ENCODE results near the gene ZNF436. TPM values are rescaled to one million over a fixed set of nuclear protein-coding genes. Genes with fewer than 3 reads are reported as not detected.
"Not testable (repeated sequence)": the region's sequence is repeated elsewhere in the genome, so short reads cannot be mapped to it uniquely, and the experiment has no call there.

The ZNF436 gene
- total RNA-seq, 1 experiment from 2014 or later, result 0.52 TPM

DNA sequence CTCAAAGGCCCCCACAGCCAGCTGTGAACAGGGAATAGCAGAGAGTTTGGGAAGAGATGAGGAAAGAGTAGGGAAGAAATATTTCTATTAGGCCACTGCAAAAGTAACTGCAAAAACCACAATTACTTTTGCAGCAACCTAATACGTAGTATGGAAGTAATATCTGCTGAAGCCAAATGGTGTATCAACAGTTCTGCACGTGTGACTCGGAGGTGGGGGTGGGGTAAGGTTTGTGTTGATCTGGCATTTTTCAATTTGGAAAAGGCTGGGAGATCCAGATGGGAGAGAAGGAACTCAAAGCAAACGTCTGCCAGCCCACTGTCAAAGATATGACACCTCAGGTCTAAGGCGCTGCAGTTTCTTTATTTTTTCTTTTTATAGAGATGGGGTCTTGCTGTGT, 11.1 kb upstream of the ZNF436 start:
- H3K18ac ChIP-seq (ENCODE audit: insufficient read length, low read depth, low read length), result no peak overlapping the region
- H3K27me3 Mint-ChIP-seq (ENCODE audit: low read depth), result no peaks in the 10 kb centered on the region

DNA sequence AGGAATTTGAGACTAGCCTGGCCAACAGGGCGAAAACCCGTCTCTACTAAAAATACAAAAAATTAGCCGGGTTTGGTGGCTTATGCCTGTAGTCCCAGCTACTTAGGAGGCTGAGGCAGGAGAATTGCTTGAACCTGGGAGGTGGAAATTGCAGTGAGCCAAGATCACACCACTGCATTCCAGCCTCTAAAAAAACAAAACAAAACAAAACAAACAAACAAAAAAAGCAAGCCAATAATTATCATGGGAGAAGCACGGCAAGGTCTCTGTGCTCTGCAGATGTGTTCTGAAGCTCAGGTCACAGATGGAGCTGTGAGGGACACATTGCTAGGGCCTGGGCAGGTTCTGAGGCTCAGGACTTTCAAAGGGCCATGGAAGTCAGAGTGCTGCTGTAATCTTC, 10.6 kb upstream of the ZNF436 start:
- not testable (repeated sequence) for H3K27ac Mint-ChIP-seq; H3K4me3 Mint-ChIP-seq; H4K20me1 ChIP-seq (ENCODE audit: control insufficient read depth, insufficient read depth, insufficient read length); H3K27ac ChIP-seq (ENCODE audit: insufficient read length, low read depth, low read length); H3K14ac ChIP-seq (ENCODE audit: insufficient read depth, low read length); H3K79me1 ChIP-seq (ENCODE audit: insufficient read depth, low read depth, low read length, poor library complexity, severe bottlenecking); H3K27me3 Mint-ChIP-seq (ENCODE audit: low read depth); H3K4me1 Mint-ChIP-seq; H3K4me1 ChIP-seq (ENCODE audit: insufficient read depth, low read length); H3K4me2 ChIP-seq (ENCODE audit: insufficient read depth, insufficient read length, low read length); H4K91ac ChIP-seq (ENCODE audit: insufficient read length, low read depth, low read length); H2BK120ac ChIP-seq (ENCODE audit: low read depth, low read length, poor library complexity, severe bottlenecking); H3K9me3 ChIP-seq (ENCODE audit: control insufficient read depth, low read depth, low read length); H2BK20ac ChIP-seq (ENCODE audit: low read depth, low read length, poor library complexity, severe bottlenecking); H3K9me3 Mint-ChIP-seq; DNase-seq; H3K9ac ChIP-seq (ENCODE audit: extremely low read depth, insufficient read length, low read length); H2AFZ ChIP-seq (ENCODE audit: low read length); H2BK15ac ChIP-seq (ENCODE audit: low read depth, low read length); H3K23me2 ChIP-seq (ENCODE audit: insufficient read length, low read depth, low read length, poor library complexity, severe bottlenecking); H4K5ac ChIP-seq (ENCODE audit: insufficient read length, low read depth, low read length); H3K56ac ChIP-seq (ENCODE audit: insufficient read length, low read depth, low read length); H2BK5ac ChIP-seq (ENCODE audit: insufficient read length, low read length); H3K36me3 Mint-ChIP-seq (ENCODE audit: insufficient read depth in 1 of 3, low read depth in 3 of 3); H3K23ac ChIP-seq (ENCODE audit: insufficient read length, low read depth, low read length); H3K79me2 ChIP-seq (ENCODE audit: insufficient read depth, low read length); H3K18ac ChIP-seq (ENCODE audit: insufficient read length, low read depth, low read length); H4K8ac ChIP-seq (replicated peaks; ENCODE audit: insufficient read length, low read depth, low read length); H3K4ac ChIP-seq (ENCODE audit: low read depth, low read length); H2AK5ac ChIP-seq (ENCODE audit: insufficient read length, low read length); H3T11ph ChIP-seq (ENCODE audit: low read length); H2BK12ac ChIP-seq (ENCODE audit: insufficient read length, low read depth, low read length)
- peaks cover 25% of the 10 kb centered on the region; the same call in 1 of the 2 replicates for H3K27me3 ChIP-seq (ENCODE audit: insufficient read depth, low read length)
- no CpG with 5 or more reads among the region's 4 CpGs for WGBS (ENCODE audit: extremely low coverage, insufficient read length, low lambda C conversion rate)

More for the DNA sequence above, 11.1 kb upstream of the ZNF436 start:
- Histone ChIP-seq H2BK12ac (ENCODE audit: insufficient read length, low read depth, low read length) (no peak overlapping the region), H3K23ac (ENCODE audit: insufficient read length, low read depth, low read length) (no peak overlapping the region), H2BK120ac (ENCODE audit: low read depth, low read length, poor library complexity, severe bottlenecking) (no peak overlapping the region), H4K91ac (ENCODE audit: insufficient read length, low read depth, low read length) (no peak overlapping the region), H3K9ac (ENCODE audit: extremely low read depth, insufficient read length, low read length) (no peak overlapping the region), H3K14ac (ENCODE audit: insufficient read depth, low read length) (no peak overlapping the region), H2AK5ac (ENCODE audit: insufficient read length, low read length) (no peak overlapping the region), H2BK5ac (ENCODE audit: insufficient read length, low read length) (no peak overlapping the region), H2BK15ac (ENCODE audit: low read depth, low read length) (no peak overlapping the region), H3K4ac (ENCODE audit: low read depth, low read length) (no peak overlapping the region), H2BK20ac (ENCODE audit: low read depth, low read length, poor library complexity, severe bottlenecking) (no peak overlapping the region), H3K79me1 (ENCODE audit: insufficient read depth, low read depth, low read length, poor library complexity, severe bottlenecking) (no peaks in the 10 kb centered on the region), H3K27me3 (ENCODE audit: insufficient read depth, low read length) (peaks cover 24% of the 10 kb centered on the region; the same call in 1 of the 2 replicates), H3K9me3 (ENCODE audit: control insufficient read depth, low read depth, low read length) (no peaks in the 10 kb centered on the region), H3K4me1 (ENCODE audit: insufficient read depth, low read length) (no peaks in the 10 kb centered on the region), H2AFZ (ENCODE audit: low read length) (no peak overlapping the region), H4K8ac (replicated peaks; ENCODE audit: insufficient read length, low read depth, low read length) (no peak overlapping the region), H4K20me1 (ENCODE audit: control insufficient read depth, insufficient read depth, insufficient read length) (no peaks in the 10 kb centered on the region), H3K79me2 (ENCODE audit: insufficient read depth, low read length) (no peaks in the 10 kb centered on the region), H4K5ac (ENCODE audit: insufficient read length, low read depth, low read length) (no peak overlapping the region), H3T11ph (ENCODE audit: low read length) (no peak overlapping the region), H3K23me2 (ENCODE audit: insufficient read length, low read depth, low read length, poor library complexity, severe bottlenecking) (no peaks in the 10 kb centered on the region), H3K27ac (ENCODE audit: insufficient read length, low read depth, low read length) (no peak overlapping the region), H3K4me2 (ENCODE audit: insufficient read depth, insufficient read length, low read length) (no peak overlapping the region), H3K56ac (ENCODE audit: insufficient read length, low read depth, low read length) (no peak overlapping the region)
- Mint-ChIP-seq H3K4me1 (no peaks in the 10 kb centered on the region), H3K27ac (no peak overlapping the region), H3K36me3 (ENCODE audit: insufficient read depth in 1 of 3, low read depth in 3 of 3) (no peaks in the 10 kb centered on the region), H3K9me3 (no peaks in the 10 kb centered on the region), H3K4me3 (no peak overlapping the region)
- no peak for DNase-seq
- TF ChIP-seq, protein P1, sequence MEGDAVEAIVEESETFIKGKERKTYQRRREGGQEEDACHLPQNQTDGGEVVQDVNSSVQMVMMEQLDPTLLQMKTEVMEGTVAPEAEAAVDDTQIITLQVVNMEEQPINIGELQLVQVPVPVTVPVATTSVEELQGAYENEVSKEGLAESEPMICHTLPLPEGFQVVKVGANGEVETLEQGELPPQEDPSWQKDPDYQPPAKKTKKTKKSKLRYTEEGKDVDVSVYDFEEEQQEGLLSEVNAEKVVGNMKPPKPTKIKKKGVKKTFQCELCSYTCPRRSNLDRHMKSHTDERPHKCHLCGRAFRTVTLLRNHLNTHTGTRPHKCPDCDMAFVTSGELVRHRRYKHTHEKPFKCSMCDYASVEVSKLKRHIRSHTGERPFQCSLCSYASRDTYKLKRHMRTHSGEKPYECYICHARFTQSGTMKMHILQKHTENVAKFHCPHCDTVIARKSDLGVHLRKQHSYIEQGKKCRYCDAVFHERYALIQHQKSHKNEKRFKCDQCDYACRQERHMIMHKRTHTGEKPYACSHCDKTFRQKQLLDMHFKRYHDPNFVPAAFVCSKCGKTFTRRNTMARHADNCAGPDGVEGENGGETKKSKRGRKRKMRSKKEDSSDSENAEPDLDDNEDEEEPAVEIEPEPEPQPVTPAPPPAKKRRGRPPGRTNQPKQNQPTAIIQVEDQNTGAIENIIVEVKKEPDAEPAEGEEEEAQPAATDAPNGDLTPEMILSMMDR (conservative IDR thresholded peaks at IDR 0.05), result no peak
- WGBS (ENCODE audit: extremely low coverage, insufficient read length, low lambda C conversion rate), result no CpG with 5 or more reads among the region's 5 CpGs

All from H9 (cell line).